NK-92 (cell line): ENCODE data around the gene DCAF8L2.
"Not testable (repeated sequence)": the region's sequence is repeated elsewhere in the genome, so short reads cannot be mapped to it uniquely, and the experiment has no call there.

Experiments used
- DNase-seq: peaks from one replicate; lab custom pipeline; 2025; ENCODE audit not compliant: unreplicated experiment; lab: John Stamatoyannopoulos, UW

The DCAF8L2 gene

GRCh38 chrX:27675493-27675892 lies 85.3 kb downstream of the DCAF8L2 start:
- DNase-seq, result no peak

- DNase-seq, result no peak
Measured at GRCh38 chrX:27679281-27679680, 89.1 kb downstream of the DCAF8L2 start.

GRCh38 chrX:27680726-27681125 lies 90.6 kb downstream of the DCAF8L2 start:
- no peak for DNase-seq

- not testable (repeated sequence) for DNase-seq
Measured at GRCh38 chrX:27683566-27684208, 93.5 kb downstream of the DCAF8L2 start.

GRCh38 chrX:27694667-27695066 lies 104.5 kb downstream of the DCAF8L2 start:
- no peak for DNase-seq

- no peak for DNase-seq
Measured at GRCh38 chrX:27706526-27706925, 116.4 kb downstream of the DCAF8L2 start.

GRCh38 chrX:27715610-27716009 lies 125.5 kb downstream of the DCAF8L2 start:
- DNase-seq, result no peak

- DNase-seq, result no peak
Measured at GRCh38 chrX:27728291-27728690, 138.1 kb downstream of the DCAF8L2 start.

- no peak for DNase-seq
Measured at GRCh38 chrX:27731962-27732361, 141.8 kb downstream of the DCAF8L2 start.

GRCh38 chrX:27735914-27736313 lies 145.8 kb downstream of the DCAF8L2 start:
- no peak for DNase-seq

- no peak for DNase-seq
Measured at GRCh38 chrX:27740933-27741332, 150.8 kb downstream of the DCAF8L2 start.

- DNase-seq, result not testable (repeated sequence)
Measured at GRCh38 chrX:27743521-27743920, 153.4 kb downstream of the DCAF8L2 start.

- no peak for DNase-seq
Measured at GRCh38 chrX:27746516-27746915, 156.4 kb downstream of the DCAF8L2 start.

GRCh38 chrX:27750298-27750697 lies 160.2 kb downstream of the DCAF8L2 start:
- not testable (repeated sequence) for DNase-seq

- DNase-seq, result no peak
Measured at GRCh38 chrX:27751976-27752375, 161.8 kb downstream of the DCAF8L2 start.

GRCh38 chrX:27765718-27766117 lies 175.6 kb downstream of the DCAF8L2 start:
- DNase-seq, result no peak

GRCh38 chrX:27767387-27767786 lies 177.2 kb downstream of the DCAF8L2 start:
- no peak for DNase-seq

- DNase-seq, result no peak
Measured at GRCh38 chrX:27775984-27776383, 185.8 kb downstream of the DCAF8L2 start.

GRCh38 chrX:27796640-27797257 lies 206.6 kb downstream of the DCAF8L2 start:
- no peak for DNase-seq

- DNase-seq, result no peak
Measured at GRCh38 chrX:27797575-27797974, 207.4 kb downstream of the DCAF8L2 start.
